Naive thymus-derived CD4-positive, alpha-beta T cell (primary cell): ENCODE results near the gene LAYN. TPM values are rescaled to one million over a fixed set of nuclear protein-coding genes. Genes with fewer than 3 reads are reported as not detected.

ENCODE experiments used
- ATAC-seq: fragments of 150-1000 bp; cut with Tn5 transposase; 2 replicates; pipeline ENCODE4 v1.10.0; 2021; ENCODE audit warnings: mild to moderate bottlenecking, moderate library complexity
- CTCF ChIA-PET: fragments of 350-600 bp; sonication (Branson Sonifier 250); formaldehyde crosslinking; loops from one replicate; lab custom pipeline; 2021; ENCODE audit warnings: antibody characterized with exemption; lab: Charles Lee
- POLR2A ChIA-PET: fragments of 350-600 bp; sonication (Branson Sonifier 250); formaldehyde crosslinking; loops from one replicate; lab custom pipeline; 2021; ENCODE audit warnings: antibody characterized with exemption, inconsistent platforms; lab: Charles Lee
- DNase-seq, 9 donors: peaks; one replicate each; pipeline versions ENCODE4 v3.0.0 to v3.0.0-alpha.2; 2020 to 2022; ENCODE audit warnings: mixed read lengths in 1 of 9
- H3K27ac ChIP-seq: one replicate; pipeline ENCODE4 v1.7.0; 2013; ENCODE audit warnings: mild to moderate bottlenecking, low read depth, low read length, moderate library complexity
- H3K27me3 ChIP-seq, 2 donors: one replicate each; pipeline ENCODE4 v1.7.0; 2013; ENCODE audit warnings: low read length in 2 of 2, mild to moderate bottlenecking in 2 of 2, moderate library complexity in 2 of 2; ENCODE audit not compliant: control insufficient read depth in 2 of 2, insufficient read depth in 2 of 2
- H3K36me3 ChIP-seq, 3 experiments: 1 replicate in 2 of 3; 2 replicates in 1 of 3; pipeline ENCODE4 v1.7.0; 2013; ENCODE audit warnings: low read length in 3 of 3, mild to moderate bottlenecking in 3 of 3, moderate library complexity in 1 of 3; ENCODE audit not compliant: insufficient read depth in 3 of 3, control insufficient read depth in 2 of 3
- H3K4me1 ChIP-seq, 2 donors: one replicate each; pipeline ENCODE4 v1.7.0; 2013; ENCODE audit warnings: low read length in 2 of 2, mild to moderate bottlenecking in 2 of 2, moderate library complexity in 1 of 2; ENCODE audit not compliant: control insufficient read depth in 2 of 2, insufficient read depth in 2 of 2
- H3K4me3 ChIP-seq: 2 replicates; pipeline ENCODE4 v1.7.0; 2013; ENCODE audit warnings: mild to moderate bottlenecking, low read length
- H3K9me3 ChIP-seq, 3 experiments: 1 replicate in 2 of 3; 2 replicates in 1 of 3; pipeline ENCODE4 v1.7.0; 2013; ENCODE audit warnings: low read length in 3 of 3; ENCODE audit not compliant: control insufficient read depth in 2 of 3
- H3K27ac Mint-ChIP-seq, 9 donors: one replicate each; pipeline ENCODE4 v1.8.0; 2020 to 2022; ENCODE audit warnings: mixed read lengths in 9 of 9, mild to moderate bottlenecking in 8 of 9, moderate library complexity in 5 of 9, inconsistent platforms in 2 of 9
- H3K27me3 Mint-ChIP-seq, 5 donors: one replicate each; pipeline ENCODE4 v1.8.0; 2021 to 2022; ENCODE audit warnings: mixed read lengths in 5 of 5, mild to moderate bottlenecking in 1 of 5
- H3K36me3 Mint-ChIP-seq, 5 donors: one replicate each; pipeline ENCODE4 v1.8.0; 2020 to 2022; ENCODE audit warnings: mixed read lengths in 5 of 5, mild to moderate bottlenecking in 3 of 5, inconsistent platforms in 1 of 5
- H3K4me1 Mint-ChIP-seq, 7 donors: one replicate each; pipeline ENCODE4 v1.8.0; 2020 to 2022; ENCODE audit warnings: mixed read lengths in 7 of 7, mild to moderate bottlenecking in 3 of 7, inconsistent platforms in 1 of 7
- H3K4me3 Mint-ChIP-seq, 10 donors: one replicate each; pipeline ENCODE4 v1.8.0; 2020 to 2022; ENCODE audit warnings: mild to moderate bottlenecking in 10 of 10, mixed read lengths in 10 of 10, moderate library complexity in 6 of 10, inconsistent platforms in 2 of 10
- H3K9me3 Mint-ChIP-seq, 11 donors: one replicate each; pipeline ENCODE4 v1.8.0; 2020 to 2022; ENCODE audit warnings: mixed read lengths in 11 of 11, mild to moderate bottlenecking in 4 of 11, inconsistent platforms in 1 of 11, moderate library complexity in 1 of 11
- intact Hi-C, 2 donors: fragments of 100-400 bp; cut with micrococcal nuclease; formaldehyde crosslinking; loops; one replicate each; pipeline ENCODE4 v1.15.1; 2023
- microRNA-seq: library from miRNA; unstranded; fragments of <30 nt; microRNA quantifications from one replicate; pipeline ENCODE4 v1.2.0, GENCODE V29; 2022; ENCODE audit warnings: borderline microRNAs expressed
- polyA plus RNA-seq, 2 donors: library from polyadenylated mRNA; unstranded; fragments of 300-500 nt; fragmentation: Illumina TruSeq; gene quantifications; one replicate each; pipeline ENCODE4 v1.2.3, GENCODE V29; 2021
- total RNA-seq, 6 experiments: library from RNA in 5 of 6; stranded (reverse) in 5 of 6; gene quantifications; 1 replicate in 5 of 6; 2 replicates in 1 of 6; pipeline ENCODE4 v1.2.3 and lab custom pipeline; 2021 to 2026

LAYN gene
- total and polyA plus RNA-seq, 7 experiments from 2014 or later, result 0.12 to 8.7 (median 0.62) TPM

- CTCF ChIA-PET, result no interaction called here
- Mint-ChIP-seq H3K27ac (no peak overlapping the region), H3K27me3 (no peaks in the 10 kb centered on the region), H3K4me3 (no peak overlapping the region), H3K36me3 (peaks cover 0 to 4% (median 0%) of the 10 kb centered on the region in 5 donors), H3K4me1 (peaks cover 17 to 27% (median 25%) of the 10 kb centered on the region in 7 donors), H3K9me3 (peaks cover 0 to 3% (median 0%) of the 10 kb centered on the region in 11 donors)
- no peaks in the 10 kb centered on the region for H3K9me3 ChIP-seq
- H3K27ac ChIP-seq, result no peak overlapping the region
- POLR2A ChIA-PET, result no interaction called here
- DNase-seq (no peak), ATAC-seq (no peak)
- peaks cover 0 to 4% (median 0%) of the 10 kb centered on the region in 3 experiments for H3K36me3 ChIP-seq
- peaks cover 8 to 11% of the 10 kb centered on the region in 2 donors for H3K4me1 ChIP-seq
- no peak overlapping the region for H3K4me3 ChIP-seq
- intact Hi-C loops, result no loop called here
- H3K27me3 ChIP-seq, result no peaks in the 10 kb centered on the region
Measured at GRCh38 chr11:111606986-111607385, 66.5 kb downstream of the LAYN start.

GRCh38 chr11:111607751-111608150, 67.2 kb downstream of the LAYN start:
- CTCF ChIA-PET, result no interaction called here
- no peaks in the 10 kb centered on the region for H3K27me3 ChIP-seq
- H3K4me3 ChIP-seq, result no peak overlapping the region
- intact Hi-C loops, result no loop called here
- H3K4me3 Mint-ChIP-seq, result no peak overlapping the region
- H3K27ac Mint-ChIP-seq, result no peak overlapping the region
- no peaks in the 10 kb centered on the region for H3K9me3 ChIP-seq
- no peaks in the 10 kb centered on the region for H3K27me3 Mint-ChIP-seq
- peaks cover 0 to 4% (median 0%) of the 10 kb centered on the region in 5 donors for H3K36me3 Mint-ChIP-seq
- H3K9me3 Mint-ChIP-seq, result peaks cover 0 to 3% (median 0%) of the 10 kb centered on the region in 11 donors
- no peak for ATAC-seq
- DNase-seq, result no peak
- no peak overlapping the region for H3K27ac ChIP-seq
- POLR2A ChIA-PET, result no interaction called here
- peaks cover 17 to 27% (median 25%) of the 10 kb centered on the region in 7 donors for H3K4me1 Mint-ChIP-seq
- H3K36me3 ChIP-seq, result peaks cover 0 to under 1% (median 0%) of the 10 kb centered on the region in 3 experiments
- H3K4me1 ChIP-seq, result peaks cover 8 to 11% of the 10 kb centered on the region in 2 donors

Small RNA genes lying within 50 kb of the gene (microRNA-seq; reads per million reads assigned to microRNA genes)
- gene MIR34B (not detected), gene MIR34C (not detected)

Other genes starting within 250 kb of the LAYN start
- not detected for gene POU2AF3, start 242.2 kb upstream of the LAYN start, total RNA-seq
- not detected for gene POU2AF3, start 242.2 kb upstream of the LAYN start, polyA plus RNA-seq
- 10 to 100 TPM in 1 of 5 experiments, 1 to 10 TPM in 3, under 1 TPM in 1; 0.57 to 11.3 (median 4.9) TPM for gene POU2AF1, start 161.4 kb upstream of the LAYN start, total RNA-seq
- under 1 TPM; 0.45 to 0.53 TPM for gene POU2AF1, start 161.4 kb upstream of the LAYN start, polyA plus RNA-seq
- gene BTG4, start 28.3 kb upstream of the LAYN start, total RNA-seq, result not detected
- gene BTG4, start 28.3 kb upstream of the LAYN start, polyA plus RNA-seq, result not detected
- gene HOATZ, start 25.9 kb upstream of the LAYN start, total RNA-seq, result not detected
- gene HOATZ, start 25.9 kb upstream of the LAYN start, polyA plus RNA-seq, result not detected
- 10 to 100 TPM in 2 of 5 experiments, 1 to 10 TPM in 3; 7.3 to 12.9 (median 9.8) TPM for gene SIK2, start 61.7 kb downstream of the LAYN start, total RNA-seq
- gene SIK2, start 61.7 kb downstream of the LAYN start, polyA plus RNA-seq, result under 1 TPM; 0.19 to 0.26 TPM
- gene PPP2R1B, start 225.7 kb downstream of the LAYN start, total RNA-seq, result 10 to 100 TPM; 25.8 to 49.2 (median 34.0) TPM
- gene PPP2R1B, start 225.7 kb downstream of the LAYN start, polyA plus RNA-seq, result 10 to 100 TPM; 15.1 to 17.3 TPM